GM23338 (cell line): ENCODE measurements around the gene C4orf33. TPM values are rescaled to one million over a fixed set of nuclear protein-coding genes. Genes with fewer than 3 reads are reported as not detected.

Experiments used
- ATAC-seq: fragments of 200-7000 bp; cut with Tn5 transposase; 3 replicates; pipeline ENCODE4 v1.9.1; 2020
- DNase-seq: peaks from one replicate; pipeline ENCODE4 v3.0.0-alpha.2; 2015; ENCODE audit warnings: low spot score
- H2AFZ ChIP-seq: fragments of 200-600 bp; sonication (generic); 2 replicates; pipeline ENCODE4 v1.8.0; 2016; ENCODE audit warnings: antibody characterized with exemption, mild to moderate bottlenecking, moderate library complexity
- H3F3A ChIP-seq: fragments of 200-600 bp; sonication (generic); replicated peaks from 2 replicates; pipeline ENCODE4 v1.8.0; 2017; ENCODE audit warnings: antibody characterized with exemption, mixed run types, low read depth
- H3K27ac ChIP-seq: fragments of 200-600 bp; sonication (generic); 2 replicates; pipeline ENCODE4 v1.6.1; 2016; ENCODE audit warnings: low read depth
- H3K27me3 ChIP-seq: fragments of 200-600 bp; sonication (generic); 2 replicates; pipeline ENCODE4 v1.8.0; 2016; ENCODE audit warnings: mild to moderate bottlenecking, mixed run types, moderate library complexity; ENCODE audit not compliant: insufficient read depth
- H3K36me3 ChIP-seq: fragments of 200-600 bp; sonication (generic); 2 replicates; pipeline ENCODE4 v1.8.0; 2016; ENCODE audit warnings: mild to moderate bottlenecking; ENCODE audit not compliant: insufficient read depth
- H3K4me1 ChIP-seq: fragments of 200-600 bp; sonication (generic); 2 replicates; pipeline ENCODE4 v1.8.0; 2016; ENCODE audit warnings: mild to moderate bottlenecking, moderate library complexity; ENCODE audit not compliant: insufficient read depth
- H3K4me2 ChIP-seq: fragments of 200-600 bp; sonication (generic); 2 replicates; pipeline ENCODE4 v1.7.1; 2017; ENCODE audit warnings: mixed run types
- H3K4me3 ChIP-seq: fragments of 200-600 bp; sonication (generic); 2 replicates; pipeline ENCODE4 v1.6.1; 2016; ENCODE audit warnings: mixed run types
- H3K79me2 ChIP-seq: fragments of 200-600 bp; sonication (generic); replicated peaks from 2 replicates; pipeline ENCODE4 v1.8.0; 2017; ENCODE audit warnings: mild to moderate bottlenecking; ENCODE audit not compliant: insufficient read depth
- H3K9me2 ChIP-seq: fragments of 200-600 bp; sonication (generic); 2 replicates; pipeline ENCODE4 v1.8.0; 2017; ENCODE audit not compliant: insufficient read depth
- H4K20me1 ChIP-seq: fragments of 200-600 bp; sonication (generic); replicated peaks from 2 replicates; pipeline ENCODE4 v1.8.0; 2017; ENCODE audit warnings: mild to moderate bottlenecking; ENCODE audit not compliant: insufficient read depth
- H3K27ac Mint-ChIP-seq: 2 replicates; pipeline ENCODE4 v1.8.0; 2020; ENCODE audit warnings: inconsistent platforms, mild to moderate bottlenecking, moderate library complexity, mixed read lengths
- H3K27me3 Mint-ChIP-seq: 3 replicates; pipeline ENCODE4 v1.8.0; 2022; ENCODE audit warnings: low read depth, mild to moderate bottlenecking, moderate library complexity, mixed read lengths, inconsistent platforms; ENCODE audit not compliant: insufficient read depth, poor library complexity
- H3K36me3 Mint-ChIP-seq: 3 replicates; pipeline ENCODE4 v1.8.0; 2021; ENCODE audit warnings: low read depth, mild to moderate bottlenecking, inconsistent platforms, moderate library complexity, mixed read lengths
- H3K4me1 Mint-ChIP-seq: 3 replicates; pipeline ENCODE4 v1.8.0; 2020; ENCODE audit warnings: mild to moderate bottlenecking, inconsistent platforms, mixed read lengths
- H3K4me3 Mint-ChIP-seq: 3 replicates; pipeline ENCODE4 v1.8.0; 2021; ENCODE audit warnings: moderate library complexity, mild to moderate bottlenecking, inconsistent platforms, mixed read lengths
- H3K9me3 Mint-ChIP-seq: 3 replicates; pipeline ENCODE4 v1.8.0; 2020; ENCODE audit warnings: moderate library complexity, mild to moderate bottlenecking, inconsistent platforms, mixed read lengths
- CREB1 ChIP-seq: fragments of 250-450 bp; sonication (Bioruptor Pico); IDR thresholded peaks from 2 replicates; pipeline ENCODE4 v1.5.0; 2020; ENCODE audit warnings: low read depth, mild to moderate bottlenecking, moderate library complexity
- EZH2 ChIP-seq: fragments of 200-600 bp; sonication (generic); IDR thresholded peaks from one replicate; pipeline ENCODE4 v1.8.0; 2017; ENCODE audit warnings: antibody characterized with exemption, mild to moderate bottlenecking, low read depth; ENCODE audit not compliant: unreplicated experiment
- EZH2phosphoT487 ChIP-seq: fragments of 200-600 bp; sonication (generic); IDR thresholded peaks from one replicate; pipeline ENCODE4 v1.8.1; 2018; ENCODE audit warnings: antibody characterized with exemption; ENCODE audit not compliant: unreplicated experiment
- JUNB ChIP-seq: IDR thresholded peaks from one replicate; pipeline ENCODE4 v1.6.1; 2016; ENCODE audit warnings: antibody characterized with exemption; ENCODE audit not compliant: unreplicated experiment
- NANOG ChIP-seq: IDR thresholded peaks from 2 replicates; pipeline ENCODE4 v1.6.1; 2016; ENCODE audit warnings: antibody characterized with exemption, borderline replicate concordance
- POLR2AphosphoS5 ChIP-seq: IDR thresholded peaks from 2 replicates; pipeline ENCODE4 v1.6.1; 2016; ENCODE audit warnings: antibody characterized with exemption, low read depth
- STAT1 ChIP-seq: IDR thresholded peaks from one replicate; pipeline ENCODE4 v1.6.1; 2016; ENCODE audit warnings: antibody characterized with exemption; ENCODE audit not compliant: unreplicated experiment
- ZNF114 ChIP-seq: fragments of 250-450 bp; sonication (Bioruptor Pico); IDR thresholded peaks from 2 replicates; pipeline ENCODE4 v1.5.0; 2020; ENCODE audit warnings: mild to moderate bottlenecking, moderate library complexity
- polyA plus RNA-seq: library from polyadenylated mRNA; unstranded; fragments of >200 nt; fragmentation: Nextera tagmentation; extraction: Ambion mirVana; gene quantifications from 2 replicates; pipeline ENCODE4 v1.2.1, GENCODE V29; 2016
- total RNA-seq: library from RNA; depleted of rRNA; stranded (reverse); fragments of >200 nt; shearing (Covaris generic); gene quantifications from 2 replicates; pipeline ENCODE4 v1.2.3, GENCODE V29; 2014
- TF ChIP-seq, protein P1 (sequence below), 2 experiments: fragments of 200-600 bp in 1 of 2; sonication (generic) in 1 of 2; conservative IDR thresholded peaks; 2 replicates each; pipeline versions ENCODE4 v1.5.1 to v1.6.1; 2016 to 2017; ENCODE audit warnings: antibody characterized with exemption in 2 of 2, low read depth in 2 of 2, mild to moderate bottlenecking in 2 of 2, moderate library complexity in 1 of 2
- TF ChIP-seq, protein P2 (sequence below): IDR thresholded peaks from 2 replicates; pipeline ENCODE4 v1.6.1; 2016; ENCODE audit warnings: antibody characterized with exemption
- TF ChIP-seq, protein P3 (sequence below): IDR thresholded peaks from one replicate; pipeline ENCODE4 v1.6.1; 2018; ENCODE audit warnings: antibody characterized with exemption; ENCODE audit not compliant: unreplicated experiment

The C4orf33 gene
- total and polyA plus RNA-seq, 2 experiments from 2014 or later, result 4.4 to 4.7 TPM

DNA sequence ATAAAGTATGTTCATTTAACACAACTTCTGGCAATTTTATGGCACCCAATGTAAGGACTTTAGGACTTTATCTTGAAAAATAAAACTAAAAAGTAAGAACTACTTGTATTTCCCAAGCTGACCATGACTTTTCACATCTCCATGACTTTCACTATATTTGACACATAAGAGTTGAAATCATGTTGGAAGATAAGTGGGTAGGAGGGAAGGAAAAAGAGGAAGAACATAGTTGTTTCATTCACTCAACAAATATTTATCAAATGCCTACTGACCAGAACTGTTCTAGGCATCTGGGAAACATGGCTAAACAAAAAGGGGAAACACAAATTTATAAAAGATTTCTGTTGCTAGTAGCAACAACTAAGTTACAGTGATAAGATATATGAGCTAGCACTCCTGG lies 18.6 kb upstream of the C4orf33 start:
- no peak for ATAC-seq
- no peak overlapping the region for H3K4me3 ChIP-seq
- peaks cover 10% of the 10 kb centered on the region; the same call in 1 of the 2 replicates for H3K36me3 ChIP-seq
- H3K27me3 Mint-ChIP-seq, result peaks cover 9% of the 10 kb centered on the region
- H3K27ac ChIP-seq, result no peak overlapping the region
- no peak for TF ChIP-seq EZH2
- TF ChIP-seq CREB1 (CRISPR knock-in tag), result no peak
- TF ChIP-seq NANOG, result no peak
- no peak for TF ChIP-seq ZNF114
- H3F3A ChIP-seq, result no peaks in the 10 kb centered on the region
- H3K9me2 ChIP-seq, result no peaks in the 10 kb centered on the region
- no peak overlapping the region for H3K4me3 Mint-ChIP-seq
- H3K36me3 Mint-ChIP-seq, result peaks cover 66% of the 10 kb centered on the region
- no peaks in the 10 kb centered on the region for H3K4me1 Mint-ChIP-seq
- H3K4me1 ChIP-seq, result no peaks in the 10 kb centered on the region
- no peak overlapping the region for H2AFZ ChIP-seq
- DNase-seq, result no peak
- H3K4me2 ChIP-seq, result no peak overlapping the region
- no peaks in the 10 kb centered on the region for H3K27me3 ChIP-seq
- H3K27ac Mint-ChIP-seq, result no peak overlapping the region
- H4K20me1 ChIP-seq, result no peaks in the 10 kb centered on the region
- peaks cover 32% of the 10 kb centered on the region for H3K9me3 Mint-ChIP-seq
- H3K79me2 ChIP-seq, result 0 out of 2 replicates have a peak, but pooled peaks cover 5% of the 10 kb centered on the region

DNA sequence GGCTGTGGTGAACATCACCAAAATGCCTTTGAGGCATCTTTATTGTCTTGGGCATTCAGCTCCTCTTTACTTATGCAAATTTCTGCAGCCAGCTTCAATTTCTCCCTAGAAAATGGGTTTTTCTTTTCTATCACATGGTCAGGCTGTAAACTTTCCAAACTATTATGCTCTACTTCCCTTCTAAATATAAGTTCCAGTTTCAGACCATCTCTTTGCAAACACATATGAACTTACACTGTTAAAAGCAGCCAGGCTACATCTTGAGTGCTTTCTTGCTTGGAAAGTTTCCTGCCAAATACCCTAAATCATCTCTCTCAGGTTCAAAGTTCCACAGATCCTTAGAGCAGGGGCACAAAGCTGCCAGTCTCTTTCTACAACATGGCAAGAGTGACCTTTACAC lies 15.8 kb upstream of the C4orf33 start:
- no peak for ATAC-seq
- no peak overlapping the region for H3K4me3 ChIP-seq
- H3K4me2 ChIP-seq, result no peak overlapping the region
- no peaks in the 10 kb centered on the region for H3K27me3 ChIP-seq
- H3K79me2 ChIP-seq, result peaks cover 32% of the 10 kb centered on the region
- H3K4me1 ChIP-seq, result no peaks in the 10 kb centered on the region
- H3K36me3 ChIP-seq, result peaks cover 10% of the 10 kb centered on the region; the same call in 1 of the 2 replicates
- no peak for DNase-seq
- no peak overlapping the region for H2AFZ ChIP-seq
- Mint-ChIP-seq H3K27me3 (peaks cover 9% of the 10 kb centered on the region), H3K36me3 (peaks cover 60% of the 10 kb centered on the region), H3K27ac (no peak overlapping the region), H3K4me3 (no peak overlapping the region), H3K9me3 (peaks cover 28% of the 10 kb centered on the region), H3K4me1 (no peaks in the 10 kb centered on the region)
- no peaks in the 10 kb centered on the region for H3K9me2 ChIP-seq
- H3K27ac ChIP-seq, result no peak overlapping the region
- H4K20me1 ChIP-seq, result peaks cover 4% of the 10 kb centered on the region; the same call in 1 of the 2 replicates
- no peaks in the 10 kb centered on the region for H3F3A ChIP-seq
- no peak for TF ChIP-seq JUNB
- no peak for TF ChIP-seq EZH2
- no peak for TF ChIP-seq CREB1 (CRISPR knock-in tag)
- TF ChIP-seq, protein P1, sequence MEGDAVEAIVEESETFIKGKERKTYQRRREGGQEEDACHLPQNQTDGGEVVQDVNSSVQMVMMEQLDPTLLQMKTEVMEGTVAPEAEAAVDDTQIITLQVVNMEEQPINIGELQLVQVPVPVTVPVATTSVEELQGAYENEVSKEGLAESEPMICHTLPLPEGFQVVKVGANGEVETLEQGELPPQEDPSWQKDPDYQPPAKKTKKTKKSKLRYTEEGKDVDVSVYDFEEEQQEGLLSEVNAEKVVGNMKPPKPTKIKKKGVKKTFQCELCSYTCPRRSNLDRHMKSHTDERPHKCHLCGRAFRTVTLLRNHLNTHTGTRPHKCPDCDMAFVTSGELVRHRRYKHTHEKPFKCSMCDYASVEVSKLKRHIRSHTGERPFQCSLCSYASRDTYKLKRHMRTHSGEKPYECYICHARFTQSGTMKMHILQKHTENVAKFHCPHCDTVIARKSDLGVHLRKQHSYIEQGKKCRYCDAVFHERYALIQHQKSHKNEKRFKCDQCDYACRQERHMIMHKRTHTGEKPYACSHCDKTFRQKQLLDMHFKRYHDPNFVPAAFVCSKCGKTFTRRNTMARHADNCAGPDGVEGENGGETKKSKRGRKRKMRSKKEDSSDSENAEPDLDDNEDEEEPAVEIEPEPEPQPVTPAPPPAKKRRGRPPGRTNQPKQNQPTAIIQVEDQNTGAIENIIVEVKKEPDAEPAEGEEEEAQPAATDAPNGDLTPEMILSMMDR (conservative IDR thresholded peaks at IDR 0.05; ENCODE audit: low read depth in 2 of 2), result no peak
- no peak for TF ChIP-seq POLR2AphosphoS5
- TF ChIP-seq NANOG, result no peak
- TF ChIP-seq, protein P2, sequence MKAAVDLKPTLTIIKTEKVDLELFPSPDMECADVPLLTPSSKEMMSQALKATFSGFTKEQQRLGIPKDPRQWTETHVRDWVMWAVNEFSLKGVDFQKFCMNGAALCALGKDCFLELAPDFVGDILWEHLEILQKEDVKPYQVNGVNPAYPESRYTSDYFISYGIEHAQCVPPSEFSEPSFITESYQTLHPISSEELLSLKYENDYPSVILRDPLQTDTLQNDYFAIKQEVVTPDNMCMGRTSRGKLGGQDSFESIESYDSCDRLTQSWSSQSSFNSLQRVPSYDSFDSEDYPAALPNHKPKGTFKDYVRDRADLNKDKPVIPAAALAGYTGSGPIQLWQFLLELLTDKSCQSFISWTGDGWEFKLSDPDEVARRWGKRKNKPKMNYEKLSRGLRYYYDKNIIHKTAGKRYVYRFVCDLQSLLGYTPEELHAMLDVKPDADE, result no peak
- TF ChIP-seq STAT1, result no peak
- TF ChIP-seq ZNF114, result no peak
- TF ChIP-seq, protein P3, sequence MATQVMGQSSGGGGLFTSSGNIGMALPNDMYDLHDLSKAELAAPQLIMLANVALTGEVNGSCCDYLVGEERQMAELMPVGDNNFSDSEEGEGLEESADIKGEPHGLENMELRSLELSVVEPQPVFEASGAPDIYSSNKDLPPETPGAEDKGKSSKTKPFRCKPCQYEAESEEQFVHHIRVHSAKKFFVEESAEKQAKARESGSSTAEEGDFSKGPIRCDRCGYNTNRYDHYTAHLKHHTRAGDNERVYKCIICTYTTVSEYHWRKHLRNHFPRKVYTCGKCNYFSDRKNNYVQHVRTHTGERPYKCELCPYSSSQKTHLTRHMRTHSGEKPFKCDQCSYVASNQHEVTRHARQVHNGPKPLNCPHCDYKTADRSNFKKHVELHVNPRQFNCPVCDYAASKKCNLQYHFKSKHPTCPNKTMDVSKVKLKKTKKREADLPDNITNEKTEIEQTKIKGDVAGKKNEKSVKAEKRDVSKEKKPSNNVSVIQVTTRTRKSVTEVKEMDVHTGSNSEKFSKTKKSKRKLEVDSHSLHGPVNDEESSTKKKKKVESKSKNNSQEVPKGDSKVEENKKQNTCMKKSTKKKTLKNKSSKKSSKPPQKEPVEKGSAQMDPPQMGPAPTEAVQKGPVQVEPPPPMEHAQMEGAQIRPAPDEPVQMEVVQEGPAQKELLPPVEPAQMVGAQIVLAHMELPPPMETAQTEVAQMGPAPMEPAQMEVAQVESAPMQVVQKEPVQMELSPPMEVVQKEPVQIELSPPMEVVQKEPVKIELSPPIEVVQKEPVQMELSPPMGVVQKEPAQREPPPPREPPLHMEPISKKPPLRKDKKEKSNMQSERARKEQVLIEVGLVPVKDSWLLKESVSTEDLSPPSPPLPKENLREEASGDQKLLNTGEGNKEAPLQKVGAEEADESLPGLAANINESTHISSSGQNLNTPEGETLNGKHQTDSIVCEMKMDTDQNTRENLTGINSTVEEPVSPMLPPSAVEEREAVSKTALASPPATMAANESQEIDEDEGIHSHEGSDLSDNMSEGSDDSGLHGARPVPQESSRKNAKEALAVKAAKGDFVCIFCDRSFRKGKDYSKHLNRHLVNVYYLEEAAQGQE, result no peak
- no peak for TF ChIP-seq EZH2phosphoT487
